SK-N-DZ (cell line): ENCODE results near the gene PPP2R5D.
A peak's percentile ranks its signal among the peaks of the same experiment; 100 is the strongest.

Experiments used
- DNase-seq: peaks from one replicate; pipeline ENCODE4 v3.0.0-alpha.2; 2015; ENCODE audit warnings: low spot score

The PPP2R5D gene

DNA sequence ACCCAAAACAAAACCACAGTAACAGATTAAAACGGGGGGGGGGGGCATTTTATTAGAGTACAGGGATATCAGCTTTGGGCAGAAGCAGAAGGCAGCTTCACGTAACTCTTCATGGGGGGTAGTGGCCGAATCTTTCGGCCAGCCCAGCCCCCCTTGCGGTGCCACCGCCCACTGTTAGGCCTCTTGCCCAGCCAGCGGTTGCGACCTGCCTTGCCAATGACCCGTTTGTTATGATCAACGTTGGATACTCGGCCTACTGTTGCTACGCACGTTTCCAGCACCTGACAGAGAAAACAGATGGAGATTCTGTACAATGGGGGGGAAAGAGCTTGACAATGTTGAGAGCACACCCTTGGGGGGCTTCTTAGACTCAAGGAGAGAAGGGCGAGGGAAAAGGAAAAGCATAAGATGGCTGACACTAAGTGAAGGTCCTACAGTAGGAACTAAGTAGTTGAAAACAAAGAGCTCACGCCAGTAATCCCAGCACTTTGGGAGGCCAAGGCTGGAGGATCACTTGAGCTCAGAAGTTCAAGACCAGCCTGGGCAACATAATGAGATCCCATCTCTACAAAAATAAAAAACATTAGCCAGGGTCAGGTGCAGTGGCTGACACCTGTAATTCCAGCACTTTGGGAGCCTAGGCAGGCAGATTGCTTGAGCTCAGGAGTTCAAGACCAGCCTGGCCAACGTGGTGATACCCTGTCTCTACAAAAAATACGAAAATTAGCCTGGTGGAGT lies 70.0 kb downstream of the PPP2R5D start:
- DNase-seq = no peak

DNA sequence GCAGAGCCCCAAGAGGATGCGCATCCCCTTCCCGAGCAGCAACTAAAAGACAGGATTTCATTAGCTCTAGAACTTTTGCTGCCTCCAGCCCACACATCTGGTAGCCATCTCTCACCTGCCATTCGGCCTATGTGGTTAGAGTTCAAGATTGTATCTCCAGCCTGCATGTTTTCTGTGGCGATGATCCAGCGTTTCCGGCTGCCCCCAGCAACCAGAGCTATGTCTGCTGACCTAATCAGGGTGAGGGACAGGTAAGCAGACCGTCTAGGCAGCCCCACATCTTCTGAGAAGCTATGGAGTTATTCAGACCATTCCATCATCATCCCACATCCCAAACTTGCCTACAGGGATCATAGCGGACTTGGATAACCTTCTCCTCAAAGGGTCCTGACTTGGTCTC lies 71.6 kb downstream of the PPP2R5D start:
- no peak for DNase-seq

DNA sequence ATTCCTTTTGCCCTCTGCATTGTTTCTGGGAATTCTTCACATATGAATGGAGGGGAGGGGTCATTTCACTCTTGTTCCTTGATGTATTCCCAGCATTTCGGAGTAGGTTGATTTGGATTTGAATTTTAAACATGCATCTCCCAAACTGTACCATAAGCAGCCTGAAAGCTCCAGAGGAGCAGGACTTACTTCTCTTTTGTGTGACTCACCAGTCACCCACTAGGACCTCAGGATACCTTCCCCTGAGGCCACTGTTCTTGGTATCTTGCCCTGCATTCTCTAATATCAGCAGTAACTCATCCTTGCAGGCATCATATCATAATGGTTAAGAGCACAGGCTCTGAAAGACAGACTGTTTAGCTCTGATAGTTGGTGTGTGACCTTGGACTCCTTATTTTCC lies 74.2 kb downstream of the PPP2R5D start:
- no peak for DNase-seq

DNA sequence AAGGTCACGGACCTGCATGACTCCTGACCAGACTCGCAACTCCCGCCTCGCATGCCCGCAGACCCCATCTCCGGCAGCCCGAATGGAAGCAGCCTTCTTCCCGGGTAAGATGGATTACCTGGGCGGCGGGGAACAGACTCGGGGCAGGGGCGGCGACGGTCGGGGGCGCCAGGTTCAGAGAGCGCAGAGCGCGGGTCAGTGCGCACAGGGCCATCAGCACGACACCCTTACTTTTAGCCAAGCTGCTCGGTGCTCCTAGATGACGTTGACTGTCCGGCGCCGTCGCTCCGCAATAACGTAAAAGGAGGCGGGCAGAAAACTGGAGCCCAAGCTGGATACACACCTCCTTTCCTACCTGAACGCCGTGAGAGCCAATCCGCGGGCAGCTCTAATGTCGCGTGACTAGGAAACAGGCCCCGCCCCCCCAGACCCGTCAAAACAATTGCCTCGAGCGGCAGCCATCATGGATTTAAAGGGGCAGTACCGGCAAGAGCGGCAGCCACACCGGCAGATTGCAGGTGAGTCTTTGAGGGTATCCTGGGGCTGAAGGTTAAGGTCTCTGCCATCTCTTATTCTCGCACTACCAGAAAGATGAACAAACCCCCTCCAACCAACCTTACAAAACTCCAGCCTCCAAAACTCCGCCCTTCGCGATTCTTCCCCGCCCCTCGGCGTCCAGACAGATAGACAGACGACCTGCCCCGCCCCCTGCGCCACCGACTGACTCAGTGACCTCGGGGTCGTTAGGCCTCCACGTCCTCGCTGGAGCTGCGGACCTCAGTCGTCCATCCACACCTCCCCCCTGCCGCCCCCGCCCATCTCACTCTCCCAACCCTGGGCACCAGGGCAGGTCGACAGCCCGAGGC lies 75.0 kb downstream of the PPP2R5D start, which contains the start of the genes KLC4 and MRPL2:
KLC4 (plus strand) TSS at position 464 of the 866 bp plus-strand sequence. CDS start 1,705 bp downstream, outside the sequence.
MRPL2 (minus strand) TSS at position 267 of the 866 bp plus-strand sequence; CDS start at position 214, 53 bp downstream.
- DNase-seq = peak; percentile 99

DNA sequence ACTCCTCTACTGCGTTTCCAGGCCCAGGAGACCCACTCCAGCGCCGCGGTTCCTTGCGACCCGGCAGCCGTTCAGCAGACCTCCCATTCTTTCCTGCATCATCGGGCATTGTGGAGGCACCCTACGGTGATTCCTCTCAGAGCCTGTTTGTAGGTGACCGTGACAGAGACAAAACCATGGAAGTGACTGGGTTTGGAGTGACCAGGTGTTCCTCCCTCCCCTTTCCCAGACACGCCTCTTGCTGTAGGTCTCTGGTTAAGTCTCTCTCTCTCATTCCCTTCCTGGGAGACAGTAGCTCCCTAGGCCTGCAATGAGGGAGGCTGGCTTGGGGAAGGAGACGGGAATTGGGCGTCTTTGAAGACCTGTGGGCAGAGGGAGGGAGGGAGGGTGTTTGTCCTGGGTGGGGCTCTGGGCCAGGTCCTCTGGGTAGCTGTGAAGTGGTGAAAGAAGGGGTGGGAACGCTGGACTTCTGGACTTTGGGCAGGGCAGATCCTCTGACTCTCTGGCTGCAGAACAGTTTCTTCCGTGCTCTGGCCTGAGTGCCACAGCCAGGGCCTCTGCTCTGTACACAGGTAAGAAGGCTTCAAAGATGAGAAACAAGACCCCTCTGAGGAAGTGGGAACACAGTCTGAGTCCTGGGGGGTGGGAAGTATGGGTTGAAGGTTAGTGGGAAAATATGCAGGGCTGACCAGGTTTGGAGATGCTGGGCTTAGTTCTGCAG lies 75.8 kb downstream of the PPP2R5D start:
- DNase-seq = peak; percentile 29

DNA sequence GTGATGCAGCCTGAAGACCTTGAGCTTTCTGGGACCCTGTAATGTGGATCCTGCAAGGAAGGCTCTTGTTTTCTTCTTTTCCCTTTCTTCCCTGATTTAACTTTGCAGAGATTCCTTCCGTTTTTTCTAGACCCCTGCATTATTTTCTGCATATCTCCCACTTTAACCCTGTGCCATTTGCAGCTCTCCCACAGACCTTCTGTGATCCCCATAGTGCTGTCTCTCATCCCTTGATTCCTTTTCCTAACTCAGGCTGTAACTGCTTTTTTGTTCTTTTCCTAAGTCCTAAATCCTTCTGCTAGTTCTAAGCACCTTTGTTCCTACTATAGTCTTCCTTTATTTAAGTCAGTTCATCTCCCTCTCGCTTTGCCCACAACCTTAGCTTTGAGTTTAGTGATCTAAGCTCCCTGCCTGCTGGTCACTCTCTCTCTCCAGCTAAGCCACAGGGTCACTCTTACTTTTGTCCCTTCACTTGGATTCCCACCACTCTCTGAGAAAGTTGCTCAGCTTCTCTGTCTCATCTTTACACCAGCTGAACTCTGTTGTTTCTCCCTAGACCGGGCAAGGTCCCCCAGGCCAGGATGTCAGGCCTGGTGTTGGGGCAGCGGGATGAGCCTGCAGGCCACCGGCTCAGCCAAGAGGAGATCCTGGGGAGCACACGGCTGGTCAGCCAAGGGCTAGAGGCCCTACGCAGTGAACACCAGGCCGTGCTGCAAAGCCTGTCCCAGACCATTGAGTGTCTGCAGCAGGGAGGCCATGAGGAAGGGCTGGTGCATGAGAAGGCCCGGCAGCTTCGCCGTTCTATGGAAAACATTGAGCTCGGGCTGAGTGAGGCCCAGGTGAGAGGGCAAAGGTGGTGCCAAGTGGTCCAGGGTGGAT lies 76.6 kb downstream of the PPP2R5D start:
- no peak for DNase-seq

GRCh38 chr6:43061861-43062260 lies 77.5 kb downstream of the PPP2R5D start:
- no peak for DNase-seq
